ENCODE results near the gene NPAT.

GRCh38 chr11:108204929-108205499, 17.4 kb downstream of the NPAT start:
- TF ChIP-seq, protein P1, sequence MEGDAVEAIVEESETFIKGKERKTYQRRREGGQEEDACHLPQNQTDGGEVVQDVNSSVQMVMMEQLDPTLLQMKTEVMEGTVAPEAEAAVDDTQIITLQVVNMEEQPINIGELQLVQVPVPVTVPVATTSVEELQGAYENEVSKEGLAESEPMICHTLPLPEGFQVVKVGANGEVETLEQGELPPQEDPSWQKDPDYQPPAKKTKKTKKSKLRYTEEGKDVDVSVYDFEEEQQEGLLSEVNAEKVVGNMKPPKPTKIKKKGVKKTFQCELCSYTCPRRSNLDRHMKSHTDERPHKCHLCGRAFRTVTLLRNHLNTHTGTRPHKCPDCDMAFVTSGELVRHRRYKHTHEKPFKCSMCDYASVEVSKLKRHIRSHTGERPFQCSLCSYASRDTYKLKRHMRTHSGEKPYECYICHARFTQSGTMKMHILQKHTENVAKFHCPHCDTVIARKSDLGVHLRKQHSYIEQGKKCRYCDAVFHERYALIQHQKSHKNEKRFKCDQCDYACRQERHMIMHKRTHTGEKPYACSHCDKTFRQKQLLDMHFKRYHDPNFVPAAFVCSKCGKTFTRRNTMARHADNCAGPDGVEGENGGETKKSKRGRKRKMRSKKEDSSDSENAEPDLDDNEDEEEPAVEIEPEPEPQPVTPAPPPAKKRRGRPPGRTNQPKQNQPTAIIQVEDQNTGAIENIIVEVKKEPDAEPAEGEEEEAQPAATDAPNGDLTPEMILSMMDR (IDR thresholded peaks at IDR 0.05; ENCODE audit: insufficient read depth, low read length), result no peak
- TF ChIP-seq POLR2AphosphoS5 (IDR thresholded peaks at IDR 0.05; ENCODE audit: low read depth), result no peak
- no peak for TF ChIP-seq SPI1 (IDR thresholded peaks at IDR 0.05; ENCODE audit: borderline replicate concordance, low read depth)
- TF ChIP-seq, protein P2, sequence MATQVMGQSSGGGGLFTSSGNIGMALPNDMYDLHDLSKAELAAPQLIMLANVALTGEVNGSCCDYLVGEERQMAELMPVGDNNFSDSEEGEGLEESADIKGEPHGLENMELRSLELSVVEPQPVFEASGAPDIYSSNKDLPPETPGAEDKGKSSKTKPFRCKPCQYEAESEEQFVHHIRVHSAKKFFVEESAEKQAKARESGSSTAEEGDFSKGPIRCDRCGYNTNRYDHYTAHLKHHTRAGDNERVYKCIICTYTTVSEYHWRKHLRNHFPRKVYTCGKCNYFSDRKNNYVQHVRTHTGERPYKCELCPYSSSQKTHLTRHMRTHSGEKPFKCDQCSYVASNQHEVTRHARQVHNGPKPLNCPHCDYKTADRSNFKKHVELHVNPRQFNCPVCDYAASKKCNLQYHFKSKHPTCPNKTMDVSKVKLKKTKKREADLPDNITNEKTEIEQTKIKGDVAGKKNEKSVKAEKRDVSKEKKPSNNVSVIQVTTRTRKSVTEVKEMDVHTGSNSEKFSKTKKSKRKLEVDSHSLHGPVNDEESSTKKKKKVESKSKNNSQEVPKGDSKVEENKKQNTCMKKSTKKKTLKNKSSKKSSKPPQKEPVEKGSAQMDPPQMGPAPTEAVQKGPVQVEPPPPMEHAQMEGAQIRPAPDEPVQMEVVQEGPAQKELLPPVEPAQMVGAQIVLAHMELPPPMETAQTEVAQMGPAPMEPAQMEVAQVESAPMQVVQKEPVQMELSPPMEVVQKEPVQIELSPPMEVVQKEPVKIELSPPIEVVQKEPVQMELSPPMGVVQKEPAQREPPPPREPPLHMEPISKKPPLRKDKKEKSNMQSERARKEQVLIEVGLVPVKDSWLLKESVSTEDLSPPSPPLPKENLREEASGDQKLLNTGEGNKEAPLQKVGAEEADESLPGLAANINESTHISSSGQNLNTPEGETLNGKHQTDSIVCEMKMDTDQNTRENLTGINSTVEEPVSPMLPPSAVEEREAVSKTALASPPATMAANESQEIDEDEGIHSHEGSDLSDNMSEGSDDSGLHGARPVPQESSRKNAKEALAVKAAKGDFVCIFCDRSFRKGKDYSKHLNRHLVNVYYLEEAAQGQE (IDR thresholded peaks at IDR 0.05; ENCODE audit: insufficient replicate concordance, low read depth), result no peak

All from HL-60 (cell line).